ENCODE measurements around the gene OR8K3. TPM values are rescaled to one million over a fixed set of nuclear protein-coding genes. Genes with fewer than 3 reads are reported as not detected.

OR8K3 gene
- not detected in 2 replicates for total RNA-seq (2012; rRNA removed)

- Histone ChIP-seq H3K4me2 (ENCODE audit: low read length) (no peak within 1 kb of the TSS), H3K4me3 (ENCODE audit: low read length) (no peak within 1 kb of the TSS), H3K9me3 (replicated peaks; ENCODE audit: low read length) (peaks cover 3% of the 10 kb centered on the region), H3K4me1 (ENCODE audit: control insufficient read depth, insufficient read depth, low read length) (no peaks in the 10 kb centered on the region), H3K27me3 (ENCODE audit: control insufficient read depth, insufficient read depth, low read length) (no peaks in the 10 kb centered on the region), H3K9ac (ENCODE audit: low read depth, low read length) (no peak within 1 kb of the TSS), H3K36me3 (ENCODE audit: insufficient read depth, low read length) (no peaks in the 10 kb centered on the region)
Observed at GRCh38 chr11:56314844-56315243, at the start of gene OR8K3. Gene OR8K3 (plus strand): TSS chr11:56315144. CDS start chr11:56318307, 3,163 bp downstream.

GRCh38 chr11:56271092-56271491, 43.9 kb upstream of the OR8K3 start:
- Histone ChIP-seq H3K4me1 (ENCODE audit: control insufficient read depth, insufficient read depth, low read length) (no peaks in the 10 kb centered on the region), H3K4me3 (ENCODE audit: low read length) (no peak overlapping the region), H3K27me3 (ENCODE audit: control insufficient read depth, insufficient read depth, low read length) (no peaks in the 10 kb centered on the region), H3K4me2 (ENCODE audit: low read length) (no peak overlapping the region), H3K36me3 (ENCODE audit: insufficient read depth, low read length) (no peaks in the 10 kb centered on the region), H3K9me3 (replicated peaks; ENCODE audit: low read length) (no peaks in the 10 kb centered on the region), H3K9ac (ENCODE audit: low read depth, low read length) (no peak overlapping the region)

DNA sequence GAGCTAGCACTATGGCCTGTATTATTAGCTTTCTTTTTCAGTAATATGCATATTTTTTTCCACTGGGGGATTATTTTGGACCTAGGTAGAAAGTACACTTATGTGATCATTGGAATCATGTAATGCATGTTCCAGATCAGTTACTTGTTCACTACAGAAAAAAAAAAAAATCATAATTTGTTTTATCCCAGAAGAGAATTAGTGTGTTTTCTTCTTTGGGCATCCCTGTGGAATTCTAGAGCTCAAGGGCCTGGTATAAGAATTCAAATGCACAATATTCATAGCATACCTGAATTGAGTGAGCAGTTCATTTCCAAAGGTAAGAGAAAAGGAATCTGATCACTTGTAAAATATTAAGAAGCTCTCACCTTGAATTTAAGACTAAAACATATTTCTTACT, 41.1 kb upstream of the OR8K3 start, which contains the start of gene OR5T1:
TSS of gene OR5T1 (plus strand) at position 301 of the 400 bp plus-strand sequence. CDS start 1,485 bp downstream, outside the sequence.
- no peaks in the 10 kb centered on the region for H3K4me1 ChIP-seq (ENCODE audit: control insufficient read depth, insufficient read depth, low read length)
- H3K9ac ChIP-seq (ENCODE audit: low read depth, low read length): no peak within 1 kb of the TSS
- no peaks in the 10 kb centered on the region for H3K36me3 ChIP-seq (ENCODE audit: insufficient read depth, low read length)
- no peak within 1 kb of the TSS for H3K4me3 ChIP-seq (ENCODE audit: low read length)
- no peak within 1 kb of the TSS for H3K4me2 ChIP-seq (ENCODE audit: low read length)
- H3K9me3 ChIP-seq (replicated peaks; ENCODE audit: low read length): no peaks in the 10 kb centered on the region
- H3K27me3 ChIP-seq (ENCODE audit: control insufficient read depth, insufficient read depth, low read length): no peaks in the 10 kb centered on the region

DNA sequence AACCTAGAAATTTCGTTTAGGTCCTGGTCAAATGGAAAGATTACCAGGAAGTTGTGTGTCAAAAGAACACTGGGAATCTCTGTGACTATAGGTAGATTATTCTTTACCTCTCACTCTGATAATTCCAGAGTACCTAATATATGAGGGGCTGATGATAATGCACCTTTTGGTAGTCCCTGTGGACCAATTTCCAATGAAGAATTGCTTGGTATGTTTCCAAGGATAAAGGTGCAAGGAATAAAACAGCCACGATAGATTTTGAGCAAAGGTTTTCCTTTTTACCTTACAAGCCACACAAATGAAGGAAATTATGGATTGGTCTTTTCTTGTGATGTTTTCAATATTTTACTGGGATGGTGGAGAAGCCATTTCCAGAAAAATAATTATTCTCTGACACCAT, 22.8 kb upstream of the OR8K3 start, which contains the start of gene OR8H1:
TSS of gene OR8H1 (minus strand) at position 101 of the 400 bp plus-strand sequence. CDS start 1,192 bp downstream, outside the sequence.
- H3K4me3 ChIP-seq (ENCODE audit: low read length): no peak within 1 kb of the TSS
- H3K27me3 ChIP-seq (ENCODE audit: control insufficient read depth, insufficient read depth, low read length): no peaks in the 10 kb centered on the region
- no peaks in the 10 kb centered on the region for H3K36me3 ChIP-seq (ENCODE audit: insufficient read depth, low read length)
- no peak within 1 kb of the TSS for H3K9ac ChIP-seq (ENCODE audit: low read depth, low read length)
- H3K9me3 ChIP-seq (replicated peaks; ENCODE audit: low read length): peaks cover 6% of the 10 kb centered on the region
- H3K4me2 ChIP-seq (ENCODE audit: low read length): no peak within 1 kb of the TSS
- no peaks in the 10 kb centered on the region for H3K4me1 ChIP-seq (ENCODE audit: control insufficient read depth, insufficient read depth, low read length)

DNA sequence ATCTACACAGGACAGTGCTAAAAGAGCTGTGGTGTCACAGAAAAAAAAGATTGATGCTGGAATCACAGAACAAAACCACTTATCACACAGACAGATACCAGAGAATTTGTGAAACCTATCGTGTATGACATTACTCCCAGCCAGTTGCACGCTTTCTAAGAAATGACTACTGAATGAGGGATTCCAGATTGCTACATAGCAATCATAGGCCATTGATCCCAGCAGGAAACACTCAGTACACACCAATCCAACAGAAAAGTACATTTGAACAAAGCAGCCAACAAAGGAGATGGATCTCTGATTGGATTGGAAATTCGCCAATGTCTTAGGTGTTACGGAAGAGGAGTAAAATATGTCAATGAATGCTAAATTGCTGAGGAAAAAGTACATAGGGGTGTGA, 18.0 kb upstream of the OR8K3 start:
- Histone ChIP-seq H3K4me2 (ENCODE audit: low read length) (no peak overlapping the region), H3K4me1 (ENCODE audit: control insufficient read depth, insufficient read depth, low read length) (no peaks in the 10 kb centered on the region)

DNA sequence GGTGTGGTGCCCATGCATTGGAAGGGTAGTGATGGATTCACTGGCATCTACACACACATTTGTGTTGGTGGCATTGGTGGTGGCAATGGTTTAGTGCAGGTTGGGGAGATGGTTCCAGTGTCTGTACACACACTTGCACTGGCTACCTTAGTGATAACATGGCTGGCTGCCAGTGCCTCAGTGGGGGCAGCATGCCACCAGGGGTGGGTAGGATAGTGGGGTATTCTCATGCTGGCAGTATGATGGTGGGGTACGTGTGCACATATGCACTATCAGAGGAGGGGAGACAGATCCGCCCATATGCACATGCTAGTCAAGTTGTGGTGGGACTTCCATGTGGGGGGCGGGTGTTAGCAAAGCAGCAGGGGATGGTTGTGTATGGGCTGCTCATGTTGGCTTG, 7.1 kb upstream of the OR8K3 start:
- Histone ChIP-seq H3K36me3 (ENCODE audit: insufficient read depth, low read length) (no peaks in the 10 kb centered on the region), H3K4me3 (ENCODE audit: low read length) (no peak overlapping the region), H3K9me3 (replicated peaks; ENCODE audit: low read length) (peaks cover 3% of the 10 kb centered on the region), H3K4me1 (ENCODE audit: control insufficient read depth, insufficient read depth, low read length) (no peaks in the 10 kb centered on the region), H3K27me3 (ENCODE audit: control insufficient read depth, insufficient read depth, low read length) (no peaks in the 10 kb centered on the region), H3K9ac (ENCODE audit: low read depth, low read length) (no peak overlapping the region), H3K4me2 (ENCODE audit: low read length) (no peak overlapping the region)

More for the DNA sequence above, 18.0 kb upstream of the OR8K3 start:
- H3K9ac ChIP-seq (ENCODE audit: low read depth, low read length): no peak overlapping the region
- H3K9me3 ChIP-seq (replicated peaks; ENCODE audit: low read length): peaks cover 3% of the 10 kb centered on the region
- H3K4me3 ChIP-seq (ENCODE audit: low read length): no peak overlapping the region
- H3K36me3 ChIP-seq (ENCODE audit: insufficient read depth, low read length): no peaks in the 10 kb centered on the region
- no peaks in the 10 kb centered on the region for H3K27me3 ChIP-seq (ENCODE audit: control insufficient read depth, insufficient read depth, low read length)

GRCh38 chr11:56331861-56332491, 17.0 kb downstream of the OR8K3 start:
- no peak overlapping the region for H3K4me2 ChIP-seq (ENCODE audit: low read length)
- H3K9ac ChIP-seq (ENCODE audit: low read depth, low read length): no peak overlapping the region
- no peaks in the 10 kb centered on the region for H3K27me3 ChIP-seq (ENCODE audit: control insufficient read depth, insufficient read depth, low read length)

DNA sequence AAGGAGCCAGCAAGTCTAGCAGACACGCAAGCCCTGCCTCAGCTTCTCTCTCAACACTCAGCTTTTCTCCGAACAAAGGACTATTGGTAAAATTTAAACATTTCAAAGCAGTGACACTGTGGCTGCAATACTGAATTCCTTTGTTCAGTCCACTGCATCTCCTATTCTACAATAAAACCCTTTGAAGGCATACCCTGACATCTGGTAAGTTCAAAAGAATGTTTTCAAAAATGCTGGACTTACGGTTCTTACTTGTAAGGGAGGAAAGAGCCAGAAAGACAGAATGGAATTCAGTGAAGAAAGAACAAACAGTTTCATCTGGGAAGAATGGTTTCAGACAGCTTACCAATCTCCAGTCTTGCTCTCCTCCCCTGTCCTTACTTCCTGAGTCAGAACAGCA, 18.2 kb downstream of the OR8K3 start:
- H3K4me1 ChIP-seq (ENCODE audit: control insufficient read depth, insufficient read depth, low read length): no peaks in the 10 kb centered on the region
- H3K4me2 ChIP-seq (ENCODE audit: low read length): no peak overlapping the region
- H3K9me3 ChIP-seq (replicated peaks; ENCODE audit: low read length): peaks cover 6% of the 10 kb centered on the region
- no peak overlapping the region for H3K4me3 ChIP-seq (ENCODE audit: low read length)
- no peaks in the 10 kb centered on the region for H3K36me3 ChIP-seq (ENCODE audit: insufficient read depth, low read length)
- no peaks in the 10 kb centered on the region for H3K27me3 ChIP-seq (ENCODE audit: control insufficient read depth, insufficient read depth, low read length)
- H3K9ac ChIP-seq (ENCODE audit: low read depth, low read length): no peak overlapping the region

More at GRCh38 chr11:56331861-56332491, 17.0 kb downstream of the OR8K3 start:
- H3K9me3 ChIP-seq (replicated peaks; ENCODE audit: low read length): peaks cover 3% of the 10 kb centered on the region
- no peaks in the 10 kb centered on the region for H3K36me3 ChIP-seq (ENCODE audit: insufficient read depth, low read length)
- no peak overlapping the region for H3K4me3 ChIP-seq (ENCODE audit: low read length)
- H3K4me1 ChIP-seq (ENCODE audit: control insufficient read depth, insufficient read depth, low read length): no peaks in the 10 kb centered on the region

- no peaks in the 10 kb centered on the region for H3K4me1 ChIP-seq (ENCODE audit: control insufficient read depth, insufficient read depth, low read length)
- peaks cover 4% of the 10 kb centered on the region for H3K9me3 ChIP-seq (replicated peaks; ENCODE audit: low read length)
- H3K9ac ChIP-seq (ENCODE audit: low read depth, low read length): no peak overlapping the region
- H3K4me2 ChIP-seq (ENCODE audit: low read length): no peak overlapping the region
- no peak overlapping the region for H3K4me3 ChIP-seq (ENCODE audit: low read length)
- H3K36me3 ChIP-seq (ENCODE audit: insufficient read depth, low read length): no peaks in the 10 kb centered on the region
- H3K27me3 ChIP-seq (ENCODE audit: control insufficient read depth, insufficient read depth, low read length): no peaks in the 10 kb centered on the region
Observed at GRCh38 chr11:56340289-56340688, 25.3 kb downstream of the OR8K3 start.

GRCh38 chr11:56345739-56346138, 30.8 kb downstream of the OR8K3 start, which contains the start of gene OR8K1:
Gene OR8K1 (plus strand): TSS chr11:56346039. CDS start chr11:56346039, 0 bp downstream.
- H3K36me3 ChIP-seq (ENCODE audit: insufficient read depth, low read length): no peaks in the 10 kb centered on the region
- H3K4me1 ChIP-seq (ENCODE audit: control insufficient read depth, insufficient read depth, low read length): no peaks in the 10 kb centered on the region
- H3K9ac ChIP-seq (ENCODE audit: low read depth, low read length): no peak within 1 kb of the TSS
- no peak within 1 kb of the TSS for H3K4me2 ChIP-seq (ENCODE audit: low read length)
- H3K9me3 ChIP-seq (replicated peaks; ENCODE audit: low read length): no peaks in the 10 kb centered on the region
- no peak within 1 kb of the TSS for H3K4me3 ChIP-seq (ENCODE audit: low read length)
- no peaks in the 10 kb centered on the region for H3K27me3 ChIP-seq (ENCODE audit: control insufficient read depth, insufficient read depth, low read length)

DNA sequence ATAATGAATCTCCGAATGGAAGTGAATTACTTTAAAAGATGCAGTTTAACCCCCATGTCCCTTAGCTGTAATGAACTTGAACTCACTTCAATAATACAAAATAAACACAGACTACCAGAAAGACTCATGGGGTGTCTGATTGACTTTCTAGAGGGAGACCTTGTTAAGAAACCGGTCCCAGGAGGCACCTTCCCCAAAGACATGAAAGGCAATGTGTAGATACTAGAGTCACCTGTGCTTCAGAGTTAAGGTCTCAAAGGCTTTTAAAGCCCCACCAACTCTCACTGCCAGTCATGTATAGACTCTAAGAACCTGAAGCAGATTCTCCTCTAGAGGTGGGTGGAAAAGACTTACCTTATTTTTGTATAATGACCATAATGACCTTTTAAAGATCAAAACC, 39.0 kb downstream of the OR8K3 start, which contains the start of gene OR8J1:
TSS of gene OR8J1 (plus strand) at position 301 of the 400 bp plus-strand sequence. CDS start 5,956 bp downstream, outside the sequence.
- H3K36me3 ChIP-seq (ENCODE audit: insufficient read depth, low read length): no peaks in the 10 kb centered on the region
- no peaks in the 10 kb centered on the region for H3K4me1 ChIP-seq (ENCODE audit: control insufficient read depth, insufficient read depth, low read length)
- no peaks in the 10 kb centered on the region for H3K9me3 ChIP-seq (replicated peaks; ENCODE audit: low read length)
- no peak within 1 kb of the TSS for H3K4me3 ChIP-seq (ENCODE audit: low read length)
- no peak within 1 kb of the TSS for H3K4me2 ChIP-seq (ENCODE audit: low read length)
- H3K9ac ChIP-seq (ENCODE audit: low read depth, low read length): no peak within 1 kb of the TSS
- H3K27me3 ChIP-seq (ENCODE audit: control insufficient read depth, insufficient read depth, low read length): no peaks in the 10 kb centered on the region
